Suprapubic skin (tissue), 4 donors: ENCODE results near the gene KIAA1328. TPM values are rescaled to one million over a fixed set of nuclear protein-coding genes. Genes with fewer than 3 reads are reported as not detected.

ENCODE experiments used
- DNase-seq, 2 donors: peaks; one replicate each; pipeline ENCODE4 v3.0.0-alpha.2; 2019; ENCODE audit warnings: low spot score in 2 of 2
- H3K27ac ChIP-seq: fragments of 200-600 bp; sonication (generic); one replicate; pipeline ENCODE4 v1.5.1; 2019
- H3K27me3 ChIP-seq: fragments of 200-600 bp; sonication (generic); one replicate; pipeline ENCODE4 v1.5.1; 2019
- H3K36me3 ChIP-seq: fragments of 200-600 bp; sonication (generic); one replicate; pipeline ENCODE4 v1.5.1; 2019
- H3K4me1 ChIP-seq: fragments of 200-600 bp; sonication (generic); one replicate; pipeline ENCODE4 v1.5.1; 2019
- H3K4me3 ChIP-seq: fragments of 200-600 bp; sonication (generic); one replicate; pipeline ENCODE4 v1.5.1; 2019; ENCODE audit warnings: mild to moderate bottlenecking
- H3K9me3 ChIP-seq: fragments of 200-600 bp; sonication (generic); one replicate; pipeline ENCODE4 v1.5.1; 2019
- EP300 ChIP-seq: sonication (generic); formaldehyde crosslinking; IDR thresholded peaks from one replicate; pipeline ENCODE4 v1.6.1; 2017; ENCODE audit warnings: antibody characterized with exemption
- POLR2A ChIP-seq, 2 donors: fragments of 450-650 bp; IDR thresholded peaks; one replicate each; pipeline ENCODE4 v1.6.1; 2017; ENCODE audit warnings: antibody characterized with exemption in 2 of 2, mild to moderate bottlenecking in 2 of 2, moderate library complexity in 2 of 2
- POLR2AphosphoS5 ChIP-seq, 3 donors: sonication (generic); formaldehyde crosslinking; IDR thresholded peaks; one replicate each; pipeline ENCODE4 v1.6.1; 2017; ENCODE audit warnings: antibody characterized with exemption in 3 of 3
- WGBS: methylation state at CpG from one replicate; pipeline ENCODE4 v1.1.5; 2018; 5-methylcytosine and 5-hydroxymethylcytosine counted together
- total RNA-seq, 4 donors: library from RNA; depleted of rRNA; stranded (reverse); fragments of >200 nt; gene quantifications; one replicate each; pipeline ENCODE4 v1.1.0, GENCODE V29; 2016
- TF ChIP-seq, protein P1 (sequence below), 2 donors: fragments of 200-600 bp in 1 of 2; fragments of 450-650 bp in 1 of 2; sonication (generic) in 1 of 2; IDR thresholded peaks; one replicate each; pipeline ENCODE4 v1.5.1; 2016 to 2019; ENCODE audit warnings: antibody characterized with exemption in 2 of 2, mild to moderate bottlenecking in 1 of 2, moderate library complexity in 1 of 2

KIAA1328 gene
- total RNA-seq, 4 donors from 2014 or later = 14.5 to 55.7 (median 21.6) TPM

DNA sequence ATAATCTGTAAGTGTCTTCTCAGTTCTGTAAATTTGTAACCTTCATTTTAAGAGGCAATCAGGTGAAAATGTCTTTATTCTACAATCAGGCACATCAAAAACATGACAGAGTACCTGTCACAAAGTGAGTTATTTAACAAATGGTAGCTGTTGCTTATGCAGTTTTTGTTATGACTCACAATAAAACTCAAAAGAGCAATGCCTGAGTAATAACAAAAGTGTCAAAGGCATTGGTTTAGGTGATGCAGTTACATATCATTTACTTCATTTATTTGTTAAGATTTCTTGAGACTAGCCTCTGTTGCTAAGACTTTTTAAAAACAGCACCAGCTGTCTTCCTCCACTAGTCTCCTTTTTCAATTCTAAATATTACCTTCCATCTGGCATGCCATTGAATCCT is 177.8 kb downstream of the KIAA1328 start:
- no peak overlapping the region for H3K27ac ChIP-seq
- no peak for DNase-seq
- no peaks in the 10 kb centered on the region for H3K27me3 ChIP-seq
- TF ChIP-seq, protein P1, sequence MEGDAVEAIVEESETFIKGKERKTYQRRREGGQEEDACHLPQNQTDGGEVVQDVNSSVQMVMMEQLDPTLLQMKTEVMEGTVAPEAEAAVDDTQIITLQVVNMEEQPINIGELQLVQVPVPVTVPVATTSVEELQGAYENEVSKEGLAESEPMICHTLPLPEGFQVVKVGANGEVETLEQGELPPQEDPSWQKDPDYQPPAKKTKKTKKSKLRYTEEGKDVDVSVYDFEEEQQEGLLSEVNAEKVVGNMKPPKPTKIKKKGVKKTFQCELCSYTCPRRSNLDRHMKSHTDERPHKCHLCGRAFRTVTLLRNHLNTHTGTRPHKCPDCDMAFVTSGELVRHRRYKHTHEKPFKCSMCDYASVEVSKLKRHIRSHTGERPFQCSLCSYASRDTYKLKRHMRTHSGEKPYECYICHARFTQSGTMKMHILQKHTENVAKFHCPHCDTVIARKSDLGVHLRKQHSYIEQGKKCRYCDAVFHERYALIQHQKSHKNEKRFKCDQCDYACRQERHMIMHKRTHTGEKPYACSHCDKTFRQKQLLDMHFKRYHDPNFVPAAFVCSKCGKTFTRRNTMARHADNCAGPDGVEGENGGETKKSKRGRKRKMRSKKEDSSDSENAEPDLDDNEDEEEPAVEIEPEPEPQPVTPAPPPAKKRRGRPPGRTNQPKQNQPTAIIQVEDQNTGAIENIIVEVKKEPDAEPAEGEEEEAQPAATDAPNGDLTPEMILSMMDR (IDR thresholded peaks at IDR 0.05) = no peak
- no peak for TF ChIP-seq POLR2AphosphoS5 (IDR thresholded peaks at IDR 0.05)
- TF ChIP-seq EP300 = no peak
- no peak for TF ChIP-seq POLR2A (IDR thresholded peaks at IDR 0.05)
- H3K9me3 ChIP-seq = no peaks in the 10 kb centered on the region
- H3K36me3 ChIP-seq = no peaks in the 10 kb centered on the region
- no peak overlapping the region for H3K4me3 ChIP-seq
- no peaks in the 10 kb centered on the region for H3K4me1 ChIP-seq

DNA sequence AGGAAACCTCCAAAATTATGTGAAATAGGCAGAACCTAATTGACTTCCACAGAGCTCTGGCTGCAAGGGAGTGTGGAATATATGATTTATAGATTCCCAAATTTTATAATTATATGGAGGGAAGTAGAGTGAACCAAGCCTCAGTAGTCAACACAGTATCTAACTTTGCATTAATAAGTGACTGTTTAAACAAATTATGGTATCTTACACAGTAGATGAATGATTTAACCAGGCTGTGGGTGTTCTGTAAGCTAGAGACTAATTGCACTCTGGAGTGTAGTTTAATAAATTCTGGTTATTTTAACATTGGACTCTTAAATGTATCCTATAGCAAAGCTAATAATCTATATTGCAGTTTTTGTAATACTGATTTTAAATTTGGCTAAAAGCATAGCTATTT is 183.5 kb downstream of the KIAA1328 start:
- no peaks in the 10 kb centered on the region for H3K36me3 ChIP-seq
- H3K4me3 ChIP-seq = no peak overlapping the region
- no peak for DNase-seq
- H3K27me3 ChIP-seq = no peaks in the 10 kb centered on the region
- H3K9me3 ChIP-seq = peaks cover 17% of the 10 kb centered on the region
- no peak for TF ChIP-seq POLR2AphosphoS5 (IDR thresholded peaks at IDR 0.05)
- no peak for TF ChIP-seq POLR2A (IDR thresholded peaks at IDR 0.05)
- TF ChIP-seq, protein P1 (IDR thresholded peaks at IDR 0.05) = no peak
- no peak for TF ChIP-seq EP300
- H3K4me1 ChIP-seq = no peaks in the 10 kb centered on the region
- H3K27ac ChIP-seq = no peak overlapping the region

DNA sequence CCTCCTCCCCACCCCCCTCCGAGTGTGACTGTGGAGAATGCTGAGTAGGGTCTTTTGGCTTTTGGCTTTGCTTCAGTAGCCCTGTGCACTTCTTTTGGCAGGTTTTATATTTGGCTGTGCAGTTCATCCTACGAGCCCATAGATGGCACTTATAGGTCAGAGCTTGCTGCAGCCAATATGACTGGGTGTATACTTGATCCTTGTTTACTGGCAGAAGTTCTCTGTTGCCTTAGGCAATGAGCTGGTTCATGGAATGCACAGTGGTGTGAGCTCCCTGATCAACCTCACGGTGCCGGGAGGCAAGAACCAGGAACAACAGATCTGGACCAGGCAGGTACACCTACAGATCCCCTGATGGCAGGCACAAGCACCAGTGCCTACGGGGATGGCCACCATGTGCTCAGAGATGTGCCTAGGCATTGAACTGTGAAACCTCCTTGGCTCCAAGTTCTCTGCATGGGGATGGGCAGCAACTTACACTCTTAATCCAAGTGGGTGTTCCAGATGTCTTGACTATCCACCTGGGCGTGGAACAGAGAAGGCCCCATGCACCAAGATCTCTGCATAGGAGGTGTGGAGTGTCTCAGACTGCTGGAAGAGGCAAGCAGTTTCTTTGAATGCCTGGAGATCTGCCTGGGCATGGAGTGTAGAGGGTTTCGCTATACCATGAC is 190.4 kb downstream of the KIAA1328 start:
- TF ChIP-seq EP300 (no peak), POLR2AphosphoS5 (IDR thresholded peaks at IDR 0.05) (no peak), POLR2A (IDR thresholded peaks at IDR 0.05) (no peak)
- TF ChIP-seq, protein P1 (IDR thresholded peaks at IDR 0.05) = no peak
- Histone ChIP-seq H3K4me1 (no peaks in the 10 kb centered on the region), H3K4me3 (no peak overlapping the region), H3K9me3 (peaks cover 24% of the 10 kb centered on the region), H3K27me3 (no peaks in the 10 kb centered on the region), H3K36me3 (no peaks in the 10 kb centered on the region), H3K27ac (no peak overlapping the region)
- DNase-seq = no peak
- 74% methylated on average over 7 of the region's 7 CpGs for WGBS

DNA sequence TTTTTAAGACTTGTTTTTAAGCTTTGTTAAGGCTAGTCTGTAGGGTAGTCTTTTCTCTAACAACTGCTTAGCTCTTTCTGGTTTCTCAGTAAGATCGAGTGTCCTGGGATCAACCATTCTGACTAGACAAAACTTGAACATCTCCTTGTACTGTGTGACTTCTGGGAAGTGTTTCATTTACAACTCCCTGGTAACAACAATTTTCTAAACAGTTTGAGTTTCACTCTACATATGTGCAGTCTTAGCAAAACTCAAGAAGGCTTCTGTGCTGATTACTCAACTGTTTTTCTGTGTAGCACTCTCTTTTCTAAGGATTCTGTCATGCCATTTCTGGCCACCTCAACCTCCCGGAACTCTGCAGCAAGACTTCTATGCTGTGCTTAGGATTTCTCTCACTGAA is 204.5 kb downstream of the KIAA1328 start:
- Histone ChIP-seq H3K4me1 (no peaks in the 10 kb centered on the region), H3K27ac (no peak overlapping the region), H3K27me3 (no peaks in the 10 kb centered on the region), H3K9me3 (peaks cover 4% of the 10 kb centered on the region), H3K4me3 (no peak overlapping the region), H3K36me3 (peaks cover 5% of the 10 kb centered on the region)
- DNase-seq = no peak
- TF ChIP-seq, protein P1 (IDR thresholded peaks at IDR 0.05) = no peak
- TF ChIP-seq POLR2A (IDR thresholded peaks at IDR 0.05) (no peak), EP300 (no peak), POLR2AphosphoS5 (IDR thresholded peaks at IDR 0.05) (no peak)
- WGBS = 98% methylated on average over 2 of the region's 2 CpGs

DNA sequence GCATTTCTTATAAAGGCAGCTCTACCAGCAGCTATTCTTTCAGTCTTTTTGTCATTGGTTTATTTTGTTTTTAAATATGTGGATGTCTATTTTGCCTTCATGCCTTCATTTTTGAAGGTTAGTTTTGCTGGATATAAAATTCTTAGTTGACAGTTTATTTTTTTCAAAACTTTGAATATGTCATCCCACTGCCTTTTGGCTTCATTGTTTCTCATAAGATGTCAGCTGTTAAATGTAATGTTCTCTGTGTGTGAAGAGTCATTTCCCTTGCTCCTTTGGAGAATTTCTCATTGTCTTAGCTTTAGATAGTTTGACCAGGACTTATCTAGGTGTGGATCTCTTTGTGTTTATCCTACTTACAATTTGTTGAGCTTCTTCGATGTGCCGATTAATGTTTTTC is 213.5 kb downstream of the KIAA1328 start:
- no peak for DNase-seq
- TF ChIP-seq POLR2A (IDR thresholded peaks at IDR 0.05) = no peak
- TF ChIP-seq EP300 = no peak
- TF ChIP-seq, protein P1 (IDR thresholded peaks at IDR 0.05) = no peak
- TF ChIP-seq POLR2AphosphoS5 (IDR thresholded peaks at IDR 0.05) = no peak
- peaks cover 8% of the 10 kb centered on the region for H3K9me3 ChIP-seq
- no peaks in the 10 kb centered on the region for H3K4me1 ChIP-seq
- H3K27me3 ChIP-seq = no peaks in the 10 kb centered on the region
- no peak overlapping the region for H3K27ac ChIP-seq
- H3K4me3 ChIP-seq = no peak overlapping the region
- WGBS = 100% methylated on average over 2 of the region's 2 CpGs
- H3K36me3 ChIP-seq = no peaks in the 10 kb centered on the region
